ENCODE results near the gene ANKRD29.

The ANKRD29 gene

DNA sequence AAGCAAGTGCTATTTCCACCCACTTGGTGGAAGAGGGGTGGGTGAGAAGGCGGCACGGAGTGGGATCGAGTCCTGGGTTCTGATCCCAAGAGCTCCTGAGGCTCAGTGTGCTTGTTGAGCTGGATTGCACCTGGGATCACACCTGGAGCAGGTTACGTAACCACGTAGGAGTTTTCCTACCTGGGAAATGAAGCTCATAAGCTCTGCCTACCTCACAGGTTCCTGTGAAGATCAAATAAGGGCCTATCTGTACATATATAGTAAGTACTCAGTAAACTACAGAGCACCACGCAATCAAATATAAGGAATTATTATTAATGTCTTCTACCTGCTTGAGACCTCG lies 87.4 kb downstream of the ANKRD29 start:
- TF ChIP-seq, protein P1, sequence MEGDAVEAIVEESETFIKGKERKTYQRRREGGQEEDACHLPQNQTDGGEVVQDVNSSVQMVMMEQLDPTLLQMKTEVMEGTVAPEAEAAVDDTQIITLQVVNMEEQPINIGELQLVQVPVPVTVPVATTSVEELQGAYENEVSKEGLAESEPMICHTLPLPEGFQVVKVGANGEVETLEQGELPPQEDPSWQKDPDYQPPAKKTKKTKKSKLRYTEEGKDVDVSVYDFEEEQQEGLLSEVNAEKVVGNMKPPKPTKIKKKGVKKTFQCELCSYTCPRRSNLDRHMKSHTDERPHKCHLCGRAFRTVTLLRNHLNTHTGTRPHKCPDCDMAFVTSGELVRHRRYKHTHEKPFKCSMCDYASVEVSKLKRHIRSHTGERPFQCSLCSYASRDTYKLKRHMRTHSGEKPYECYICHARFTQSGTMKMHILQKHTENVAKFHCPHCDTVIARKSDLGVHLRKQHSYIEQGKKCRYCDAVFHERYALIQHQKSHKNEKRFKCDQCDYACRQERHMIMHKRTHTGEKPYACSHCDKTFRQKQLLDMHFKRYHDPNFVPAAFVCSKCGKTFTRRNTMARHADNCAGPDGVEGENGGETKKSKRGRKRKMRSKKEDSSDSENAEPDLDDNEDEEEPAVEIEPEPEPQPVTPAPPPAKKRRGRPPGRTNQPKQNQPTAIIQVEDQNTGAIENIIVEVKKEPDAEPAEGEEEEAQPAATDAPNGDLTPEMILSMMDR (IDR thresholded peaks at IDR 0.05; ENCODE audit: borderline replicate concordance, insufficient read depth, low read depth, low read length), result no peak
- no peak overlapping the region for H3K4me3 ChIP-seq (ENCODE audit: low read depth, low read length)

DNA sequence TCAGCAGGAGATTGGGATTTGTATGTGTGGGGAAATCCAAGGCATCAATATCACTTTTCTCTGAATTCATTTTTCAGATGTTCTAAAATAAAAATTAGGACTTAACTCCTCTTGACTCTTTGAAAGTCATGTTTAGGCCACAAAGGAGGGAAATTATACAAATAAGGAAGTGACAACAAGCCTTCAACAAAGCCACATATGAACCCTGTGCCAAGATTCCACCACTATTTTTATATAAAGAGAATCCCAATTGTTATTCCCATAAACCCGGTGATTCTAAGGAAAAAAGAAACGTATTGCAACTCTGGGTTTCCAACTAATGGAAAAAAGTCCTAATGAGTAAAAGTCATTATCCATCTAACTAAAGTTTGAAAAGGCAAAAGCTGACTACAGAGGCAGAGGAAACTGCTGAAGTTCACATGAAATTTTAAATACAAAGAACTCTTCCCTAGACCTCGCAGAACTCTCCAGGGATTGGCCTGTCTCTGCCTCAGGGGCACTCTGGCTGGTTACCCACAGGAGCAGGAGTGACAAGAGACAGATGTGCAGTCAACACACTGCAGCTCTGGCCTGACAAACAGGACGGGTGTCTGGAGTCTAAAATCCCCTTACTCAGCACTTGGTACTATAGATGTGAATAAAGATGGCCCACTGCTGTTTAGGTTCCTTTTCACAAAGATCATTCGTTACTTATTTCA lies 88.0 kb downstream of the ANKRD29 start:
- no peak overlapping the region for H3K4me3 ChIP-seq (ENCODE audit: low read depth, low read length)
- TF ChIP-seq, protein P1 (IDR thresholded peaks at IDR 0.05; ENCODE audit: borderline replicate concordance, insufficient read depth, low read depth, low read length), result no peak

DNA sequence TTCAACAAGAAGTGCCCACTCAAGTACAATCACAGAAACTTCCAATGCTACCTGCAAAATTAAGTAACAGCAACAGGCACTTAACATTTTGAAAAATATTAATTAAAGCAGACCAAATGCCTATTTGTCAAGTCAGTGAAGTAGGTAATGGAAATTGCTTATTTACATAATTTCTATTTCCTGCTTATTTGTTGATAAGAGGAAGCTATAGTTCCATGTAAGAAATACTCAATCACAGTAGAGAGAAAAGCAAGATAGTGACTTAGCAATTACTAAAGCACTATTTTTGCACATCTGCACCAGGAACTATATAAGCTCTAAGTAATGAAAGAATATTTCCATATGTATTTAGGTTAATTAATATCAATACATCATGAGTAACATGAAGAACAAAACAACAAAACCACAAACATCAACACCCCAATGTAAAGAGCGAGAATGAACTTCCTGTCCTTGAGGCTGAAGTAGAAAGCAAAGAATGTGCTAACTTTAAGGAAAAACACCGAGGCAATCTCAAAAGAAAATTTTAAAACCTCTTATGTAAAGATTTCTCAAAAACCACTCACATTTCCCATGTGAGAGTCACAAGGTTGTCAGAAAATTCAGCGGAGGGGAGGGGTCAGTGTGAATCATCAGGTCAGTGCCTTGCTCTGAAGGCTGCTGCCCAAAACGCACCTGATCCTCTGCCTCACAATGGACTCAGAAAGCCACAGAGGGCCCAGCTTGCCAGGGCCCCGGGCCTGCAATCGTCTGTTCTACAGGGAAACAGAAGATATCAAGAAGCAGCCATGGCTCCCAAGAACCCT lies 88.9 kb downstream of the ANKRD29 start:
- TF ChIP-seq, protein P1 (IDR thresholded peaks at IDR 0.05; ENCODE audit: borderline replicate concordance, insufficient read depth, low read depth, low read length), result no peak
- no peak overlapping the region for H3K4me3 ChIP-seq (ENCODE audit: low read depth, low read length)

DNA sequence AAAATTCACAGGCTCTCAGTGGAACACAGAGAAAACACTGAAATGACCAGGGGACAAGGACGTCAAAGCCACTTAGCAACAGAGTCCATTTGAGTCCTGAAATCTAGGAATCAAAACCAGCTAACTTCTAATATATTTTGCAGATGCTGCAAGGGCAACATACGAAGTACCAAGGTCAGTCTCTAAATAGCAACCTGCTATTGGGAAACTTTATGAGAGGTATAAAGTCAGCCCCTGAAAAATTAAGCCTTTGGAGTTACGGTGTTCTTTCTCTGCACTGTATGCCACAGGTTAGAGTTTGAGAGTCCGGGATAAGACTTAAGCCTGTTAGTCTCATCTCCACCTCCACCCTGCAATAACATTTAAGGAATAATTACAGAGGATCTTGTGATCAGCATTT lies 89.7 kb downstream of the ANKRD29 start:
- no peak overlapping the region for H3K4me3 ChIP-seq (ENCODE audit: low read depth, low read length)
- TF ChIP-seq, protein P1 (IDR thresholded peaks at IDR 0.05; ENCODE audit: borderline replicate concordance, insufficient read depth, low read depth, low read length), result no peak

DNA sequence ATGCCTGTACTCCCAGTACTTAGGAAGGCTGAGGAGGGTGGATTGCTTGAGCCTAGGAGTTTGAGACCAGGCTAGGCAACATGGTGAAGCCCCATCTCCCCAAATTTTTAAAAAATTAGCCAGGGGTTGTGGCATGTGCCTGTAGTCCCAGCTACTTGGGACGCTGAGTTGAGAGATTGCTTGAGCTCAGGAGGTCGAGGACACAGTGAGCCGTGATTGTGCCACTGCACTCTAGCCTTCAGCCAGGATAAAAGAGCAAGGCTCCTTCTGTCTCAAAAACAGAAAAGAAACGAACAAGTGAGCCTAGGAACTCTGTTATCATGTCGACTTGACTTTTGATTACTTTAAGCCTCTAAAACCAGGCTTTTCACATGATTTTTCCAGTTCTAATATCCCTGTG lies 90.1 kb downstream of the ANKRD29 start:
- TF ChIP-seq, protein P1 (IDR thresholded peaks at IDR 0.05; ENCODE audit: borderline replicate concordance, insufficient read depth, low read depth, low read length), result no peak

DNA sequence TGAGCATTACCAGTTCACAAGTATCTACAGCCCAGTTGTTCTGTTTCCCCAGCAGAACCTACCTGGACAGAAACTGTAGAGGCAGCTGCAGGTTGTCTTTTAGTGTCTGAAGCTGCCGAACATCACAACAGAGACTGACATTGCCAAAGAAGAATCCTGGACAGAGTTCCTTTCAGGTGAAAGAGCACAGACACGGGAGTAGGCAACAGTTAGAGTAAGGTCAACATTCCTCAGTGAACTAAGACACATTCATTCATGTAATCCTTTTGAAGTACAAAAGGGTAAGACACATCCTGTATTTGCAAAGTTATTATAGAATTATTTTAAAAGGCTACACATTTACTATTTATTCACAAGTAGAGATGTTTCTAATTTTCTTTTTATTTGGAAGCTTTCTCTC lies 90.7 kb downstream of the ANKRD29 start:
- TF ChIP-seq, protein P1 (IDR thresholded peaks at IDR 0.05; ENCODE audit: borderline replicate concordance, insufficient read depth, low read depth, low read length), result no peak
- H3K4me3 ChIP-seq (ENCODE audit: low read depth, low read length), result no peak overlapping the region

More for the DNA sequence above, 90.1 kb downstream of the ANKRD29 start:
- no peak overlapping the region for H3K4me3 ChIP-seq (ENCODE audit: low read depth, low read length)
